GM21737 (cell line): ENCODE measurements around the gene LMBR1.
A peak's percentile ranks its signal among the peaks of the same experiment; 100 is the strongest.
"Not testable (repeated sequence)": the region's sequence is repeated elsewhere in the genome, so short reads cannot be mapped to it uniquely, and the experiment has no call there.

ENCODE experiments used
- ATAC-seq: cut with Tn5 transposase; IDR thresholded peaks from one replicate; pipeline ENCODE4 v1.9.1; 2021; ENCODE audit warnings: mild to moderate bottlenecking, moderate library complexity; ENCODE audit not compliant: unreplicated experiment

LMBR1 gene

DNA sequence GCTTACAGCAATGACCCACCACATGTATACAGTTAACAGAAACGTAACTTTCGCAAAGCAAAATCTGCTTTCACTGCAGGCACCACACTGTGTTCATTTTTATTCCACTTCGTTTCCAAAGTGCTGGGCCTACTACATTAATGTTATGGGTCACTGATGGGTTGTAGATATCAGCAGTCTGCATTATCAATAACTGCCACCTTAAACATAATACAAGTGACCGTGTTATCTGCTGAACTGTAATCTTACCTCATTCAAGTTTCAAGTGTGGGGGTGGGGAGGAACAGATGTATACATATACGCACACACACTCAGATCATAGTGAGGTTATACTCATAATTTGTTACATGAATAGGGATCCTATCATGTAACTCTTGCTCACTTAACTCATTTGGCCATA is 231.3 kb downstream of the LMBR1 start:
- no peak for ATAC-seq

DNA sequence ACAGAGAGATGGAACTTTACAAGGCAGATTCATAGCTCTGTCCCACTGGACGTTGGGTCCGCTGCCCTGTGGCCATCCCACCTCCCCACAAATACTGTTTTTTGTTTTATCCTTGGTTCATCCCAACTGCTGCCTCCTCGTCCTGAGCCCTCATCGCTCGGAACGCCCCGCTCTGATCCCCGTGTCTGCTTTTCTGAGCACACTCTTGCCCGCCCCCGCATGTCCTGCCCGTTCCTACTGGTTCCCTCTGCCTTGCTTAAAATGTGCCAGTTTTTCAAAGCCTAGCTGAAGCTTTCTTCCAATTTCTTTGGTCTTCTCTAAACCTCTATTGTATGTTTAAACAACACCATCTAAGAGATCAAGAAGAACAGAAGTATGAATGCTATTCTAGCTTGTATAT is 233.0 kb downstream of the LMBR1 start:
- no peak for ATAC-seq

GRCh38 chr7:156659203-156659602 is 233.8 kb downstream of the LMBR1 start:
- ATAC-seq: no peak

DNA sequence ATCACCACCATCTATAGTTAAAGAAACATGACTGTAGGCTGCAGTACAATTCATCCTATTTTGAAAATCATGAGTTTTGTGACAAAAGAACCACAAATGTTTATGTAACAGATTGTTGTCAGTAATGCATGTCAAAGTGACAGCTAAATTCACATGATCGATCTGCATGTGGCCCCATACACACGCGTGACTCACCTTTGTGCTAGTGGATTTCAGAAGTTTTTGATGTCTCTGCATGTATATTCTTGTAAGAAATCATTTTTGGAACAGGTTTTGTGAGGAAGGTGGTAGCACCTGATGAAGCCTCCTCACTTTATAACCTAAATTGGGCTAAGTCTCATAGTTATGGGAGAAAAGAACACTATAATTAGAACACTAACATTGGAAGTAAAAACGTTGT is 235.3 kb downstream of the LMBR1 start:
- ATAC-seq: no peak

DNA sequence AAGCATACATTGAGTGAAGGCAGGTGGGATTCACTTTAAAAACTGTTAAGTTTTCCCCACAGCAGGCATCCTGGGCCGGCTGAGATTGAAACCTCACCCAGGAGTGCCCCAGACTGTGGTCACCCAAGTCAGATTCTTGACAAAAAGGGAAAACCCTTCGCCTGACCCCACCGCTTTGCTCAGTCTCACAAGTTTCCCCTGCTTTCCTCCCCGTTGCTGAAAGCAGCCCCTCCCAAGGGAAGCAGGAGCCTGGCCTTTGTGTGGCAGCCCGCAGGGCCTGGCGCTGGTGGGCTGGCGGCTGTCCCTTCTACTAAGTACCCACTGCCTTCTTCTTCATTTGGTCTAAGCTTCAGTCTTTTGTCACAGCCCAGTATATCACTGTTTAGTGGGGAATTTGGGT is 236.4 kb downstream of the LMBR1 start:
- ATAC-seq: no peak

- ATAC-seq: no peak
Observed at GRCh38 chr7:156655983-156656382, 237.0 kb downstream of the LMBR1 start.

DNA sequence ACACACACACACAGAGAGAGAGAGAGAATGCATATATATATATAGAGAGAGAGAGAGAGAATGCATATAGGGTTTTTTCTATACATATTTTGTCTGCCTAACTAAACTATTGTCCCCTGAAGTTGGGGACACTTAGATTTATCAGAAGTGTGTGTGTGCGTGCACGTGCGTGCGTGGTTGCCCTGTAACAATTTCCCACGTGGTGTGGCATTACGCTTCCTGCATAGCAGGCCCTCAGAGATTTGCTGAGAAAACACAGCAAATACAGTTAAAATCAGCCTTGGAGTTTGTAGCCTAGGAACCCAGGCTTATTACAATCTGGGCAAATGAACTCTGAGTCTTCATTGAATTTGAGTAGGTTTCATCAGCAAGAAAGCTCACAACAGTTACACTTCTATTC is 237.7 kb downstream of the LMBR1 start:
- ATAC-seq: no peak

DNA sequence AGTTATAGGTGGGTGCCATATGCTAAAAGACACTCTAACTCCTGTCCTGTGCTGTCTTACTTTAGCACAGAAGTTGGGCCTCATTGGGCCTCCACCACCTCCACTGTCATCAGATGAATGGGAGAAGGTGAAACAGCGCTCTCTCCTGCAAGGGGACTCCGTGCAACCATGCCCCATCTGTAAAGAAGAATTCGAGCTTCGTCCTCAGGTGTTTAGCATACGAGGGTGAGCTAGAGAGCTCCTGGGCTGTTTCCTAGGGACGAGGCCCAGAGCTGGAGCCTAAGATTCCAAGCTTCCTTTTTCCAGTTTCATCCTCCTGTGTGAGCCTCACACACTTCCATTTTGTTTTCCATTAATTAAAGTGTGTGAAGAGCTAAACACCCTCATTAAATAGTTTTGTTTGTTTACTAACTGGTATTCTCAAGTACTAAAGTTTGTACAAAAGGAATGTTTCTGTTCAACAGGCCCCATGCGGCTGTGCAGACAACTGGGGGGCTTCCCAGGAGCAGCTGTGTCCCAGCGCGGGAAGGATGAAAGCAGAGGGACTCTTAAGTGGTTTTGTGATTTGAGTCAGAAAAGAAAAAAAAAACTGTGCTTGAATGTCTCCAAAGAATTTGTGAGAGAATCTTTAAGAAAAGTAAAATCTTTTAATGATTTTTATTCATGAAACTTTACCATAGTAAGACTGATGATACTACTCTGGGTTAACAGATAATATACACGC is 238.3 kb downstream of the LMBR1 start:
- ATAC-seq: no peak

GRCh38 chr7:156652886-156653568 is 240.0 kb downstream of the LMBR1 start:
- ATAC-seq: no peak

DNA sequence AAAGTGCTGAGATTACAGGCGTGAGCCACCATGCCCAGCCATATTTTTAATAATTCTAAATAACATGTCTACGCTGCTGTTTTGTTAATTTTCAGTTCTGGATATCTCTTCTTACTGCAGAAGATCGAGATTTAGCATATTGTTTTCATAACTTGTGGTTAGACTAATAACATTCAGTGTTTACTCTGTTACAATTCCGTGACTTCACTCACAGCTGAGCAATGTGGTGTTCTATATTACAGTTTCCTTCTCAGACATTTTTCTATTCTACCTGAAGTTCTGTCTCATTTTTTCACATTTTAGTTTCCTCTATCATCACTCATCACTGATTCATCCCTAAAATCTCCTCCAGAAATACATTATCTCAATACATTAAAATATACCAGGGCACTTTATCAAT is 241.5 kb downstream of the LMBR1 start:
- ATAC-seq: no peak

DNA sequence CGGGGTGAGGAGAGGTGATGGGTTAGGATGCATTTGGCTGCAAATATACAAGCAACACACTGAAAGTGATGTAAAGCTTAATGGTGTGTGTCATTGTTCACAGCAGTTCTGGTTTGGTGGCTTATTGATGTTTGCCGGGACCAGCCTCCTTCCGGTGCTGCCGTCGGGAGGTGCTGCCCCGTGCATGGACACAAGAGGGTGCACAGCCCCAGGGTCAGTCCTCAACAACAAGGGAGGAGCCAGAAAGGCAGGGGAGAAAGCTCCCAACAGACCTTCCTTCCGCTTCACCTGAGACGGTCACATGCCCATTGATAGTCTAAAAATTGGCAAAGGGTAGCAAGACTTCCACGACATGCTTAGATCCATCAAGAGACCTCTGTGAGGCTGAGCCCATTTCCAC is 242.9 kb downstream of the LMBR1 start:
- no peak for ATAC-seq

GRCh38 chr7:156647330-156647729 is 245.7 kb downstream of the LMBR1 start:
- ATAC-seq: not testable (repeated sequence)

DNA sequence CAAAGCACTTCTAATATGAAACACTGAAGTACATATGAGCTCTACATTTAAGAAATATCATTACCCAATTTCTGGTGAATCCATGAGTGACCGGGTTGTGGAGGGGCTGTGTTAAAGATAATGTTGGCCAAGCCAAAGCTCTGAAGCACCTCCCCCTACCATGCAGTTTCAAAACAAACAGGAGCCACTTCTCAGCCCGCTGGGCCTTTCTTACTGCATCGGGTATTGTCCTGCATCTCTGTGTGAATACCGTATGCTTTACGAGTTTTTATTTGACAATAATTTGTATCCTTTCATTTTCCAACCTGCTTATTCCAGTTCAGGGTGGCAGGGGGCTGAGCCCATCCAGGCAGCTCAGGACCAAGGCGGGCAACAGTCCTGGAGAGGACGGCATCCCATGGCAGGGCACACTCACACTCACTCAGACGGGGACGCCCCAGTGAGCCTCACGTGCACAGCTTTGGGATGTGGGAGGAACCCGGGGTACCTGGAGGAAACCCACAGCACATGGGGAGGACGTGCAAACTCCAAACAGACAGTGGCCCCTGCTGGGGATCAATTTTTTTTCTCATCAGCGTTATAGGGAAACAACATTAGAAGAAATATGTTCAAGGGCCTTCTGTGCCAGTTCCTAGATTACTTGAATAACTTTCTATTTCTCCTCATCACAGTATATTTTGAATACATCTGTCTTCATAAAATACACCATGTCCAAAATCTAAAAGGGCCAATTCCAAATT is 250.5 kb downstream of the LMBR1 start:
- ATAC-seq: no peak

GRCh38 chr7:156640949-156641485 is 252.0 kb downstream of the LMBR1 start:
- ATAC-seq: peak; percentile 46

DNA sequence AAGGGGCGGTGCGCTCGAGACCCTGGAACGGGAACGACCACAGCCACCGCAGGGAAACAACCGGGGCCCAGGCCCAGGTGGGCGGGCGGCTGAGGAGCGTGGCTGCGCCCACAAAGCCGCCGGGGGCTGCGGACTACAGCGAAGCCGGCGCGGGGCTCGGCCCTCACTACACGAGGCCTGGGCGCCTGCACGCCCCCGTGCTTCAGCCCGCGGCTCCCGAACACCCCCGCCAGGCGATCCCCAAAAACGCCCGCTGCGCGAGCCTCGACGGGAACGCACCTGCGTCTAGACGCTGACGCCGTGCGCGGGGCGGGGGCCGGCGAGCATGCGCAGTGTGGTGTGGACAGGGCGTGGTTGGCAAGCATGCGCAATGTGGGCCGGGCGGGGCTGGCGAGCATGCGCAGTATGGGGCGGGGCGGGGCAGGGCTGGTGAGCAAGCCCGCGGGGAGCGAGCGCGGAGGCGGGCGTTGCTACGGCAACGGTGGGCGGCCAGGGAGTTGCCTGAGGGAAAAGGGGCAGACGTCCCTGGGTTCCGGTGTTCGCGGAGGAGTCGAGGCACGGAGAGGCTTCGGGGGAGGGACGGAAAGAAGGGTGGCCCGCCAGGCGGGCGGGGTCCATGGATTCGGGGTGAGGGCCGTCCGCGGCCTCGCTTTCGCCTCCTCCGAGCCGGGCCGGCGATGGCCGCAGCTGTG is 252.6 kb downstream of the LMBR1 start, which contains the start of gene RNF32:
RNF32 (plus strand) TSS at position 518 of the 692 bp plus-strand sequence. CDS start 3,104 bp downstream, outside the sequence.
- peak; percentile 88 for ATAC-seq

DNA sequence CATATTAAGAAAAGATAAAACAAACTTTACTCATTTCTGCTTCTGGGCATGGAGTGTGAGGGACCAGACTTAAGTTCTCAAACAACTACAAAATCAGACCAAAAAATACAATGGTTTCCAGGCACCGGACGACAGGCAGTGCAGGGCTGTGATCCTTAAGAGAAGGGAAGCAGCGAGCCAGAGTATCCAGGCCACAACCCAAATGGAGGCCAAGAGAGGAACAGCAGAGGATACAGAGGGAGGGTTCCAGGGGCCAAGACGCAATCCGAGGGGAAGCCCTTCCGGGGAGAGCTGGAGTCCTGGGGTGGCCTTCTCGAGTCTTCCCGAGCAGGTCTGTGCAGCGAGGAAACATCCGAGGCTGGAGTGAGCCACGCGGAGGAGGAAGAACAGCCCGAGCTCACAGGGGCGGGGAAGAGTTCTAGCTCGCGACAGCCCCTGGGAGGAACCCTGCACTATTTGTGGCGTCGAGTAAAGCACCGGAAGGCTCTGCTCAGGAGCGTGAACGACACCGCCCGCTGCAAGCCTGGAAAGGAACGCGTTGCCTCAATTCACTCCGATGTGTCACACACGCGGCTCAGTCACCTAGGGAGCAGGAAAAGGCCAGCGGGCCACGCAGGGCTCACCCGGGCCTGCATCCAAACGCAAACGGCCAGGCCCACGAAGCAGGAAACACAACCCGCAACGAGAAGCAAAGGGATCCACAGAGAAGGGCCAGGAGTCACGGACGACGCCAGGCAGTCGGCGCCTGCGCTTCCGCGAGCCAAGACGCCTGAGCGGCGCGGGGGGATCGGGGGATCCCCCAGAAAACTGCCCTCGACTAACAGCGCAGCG is 253.3 kb downstream of the LMBR1 start:
- peak; percentile 5 for ATAC-seq

GRCh38 chr7:156638443-156639077 is 254.4 kb downstream of the LMBR1 start:
- no peak for ATAC-seq

GRCh38 chr7:156637093-156637492 is 255.9 kb downstream of the LMBR1 start:
- not testable (repeated sequence) for ATAC-seq

GRCh38 chr7:156635529-156636385 is 257.2 kb downstream of the LMBR1 start:
- ATAC-seq: no peak
